ENCODE data around the gene ABI3BP.

ABI3BP gene

GRCh38 chr3:100769693-100770092 lies 223.5 kb downstream of the ABI3BP start:
- H3K4me3 ChIP-seq (ENCODE audit: low read depth, low read length), result no peak overlapping the region
- no peak for TF ChIP-seq CTCF (IDR thresholded peaks at IDR 0.05; ENCODE audit: low read depth, low read length)

- no peak for TF ChIP-seq CTCF (IDR thresholded peaks at IDR 0.05; ENCODE audit: low read depth, low read length)
- H3K4me3 ChIP-seq (ENCODE audit: low read depth, low read length), result no peak overlapping the region
These were observed 227.2 kb downstream of the ABI3BP start for GRCh38 chr3:100766069-100766468.

- TF ChIP-seq CTCF (IDR thresholded peaks at IDR 0.05; ENCODE audit: low read depth, low read length), result no peak
- no peak overlapping the region for H3K4me3 ChIP-seq (ENCODE audit: low read depth, low read length)
These were observed 227.7 kb downstream of the ABI3BP start for GRCh38 chr3:100765437-100765975.

- no peak for TF ChIP-seq CTCF (IDR thresholded peaks at IDR 0.05; ENCODE audit: low read depth, low read length)
- H3K4me3 ChIP-seq (ENCODE audit: low read depth, low read length), result no peak overlapping the region
These were observed 231.3 kb downstream of the ABI3BP start for GRCh38 chr3:100761951-100762350.

- TF ChIP-seq CTCF (IDR thresholded peaks at IDR 0.05; ENCODE audit: low read depth, low read length), result no peak
- H3K4me3 ChIP-seq (ENCODE audit: low read depth, low read length), result no peak overlapping the region
These were observed 231.8 kb downstream of the ABI3BP start for GRCh38 chr3:100761211-100761942.

- H3K4me3 ChIP-seq (ENCODE audit: low read depth, low read length), result no peak overlapping the region
- TF ChIP-seq CTCF (IDR thresholded peaks at IDR 0.05; ENCODE audit: low read depth, low read length), result no peak
These were observed 232.8 kb downstream of the ABI3BP start for GRCh38 chr3:100760377-100760776.

GRCh38 chr3:100759950-100760349 lies 233.3 kb downstream of the ABI3BP start:
- no peak for TF ChIP-seq CTCF (IDR thresholded peaks at IDR 0.05; ENCODE audit: low read depth, low read length)

More at GRCh38 chr3:100759950-100760349, 233.3 kb downstream of the ABI3BP start:
- H3K4me3 ChIP-seq (ENCODE audit: low read depth, low read length), result no peak overlapping the region

All from WI38 (cell line).